A549 treated with CpdA at 1 μM for 4 hours (cell line): Measurements from ENCODE around the gene PITPNM1. TPM values are rescaled to one million over a fixed set of nuclear protein-coding genes. Genes with fewer than 3 reads are reported as not detected.

Experiments
- total RNA-seq: library from RNA; stranded (reverse); fragments of 200-300 nt; extraction: Qiagen RNA extraction; gene quantifications from 5 replicates; pipeline ENCODE4 v1.2.3, GENCODE V29; 2022; ENCODE audit warnings: low read depth

The PITPNM1 gene
- total RNA-seq = 41.1 to 63.5 TPM (median 53.4 TPM) in 5 replicates

GRCh38 chr11:67504950-67505581 lies at the start of gene PITPNM1:
TSS of gene PITPNM1 (minus strand) at chr11:67505363. CDS start at chr11:67504180, 1,183 bp downstream.

GRCh38 chr11:67522844-67523555 lies 17.8 kb upstream of the PITPNM1 start, which contains the start of gene CABP2:
TSS of gene CABP2 (minus strand) at chr11:67523446. CDS start at chr11:67523326, 120 bp downstream.

GRCh38 chr11:67507864-67508485 lies 2.8 kb upstream of the PITPNM1 start, which contains the start of gene CDK2AP2:
TSS of gene CDK2AP2 (minus strand) at chr11:67508162. CDS start at chr11:67508082, 80 bp downstream.

GRCh38 chr11:67482827-67483798 lies 22.1 kb downstream of the PITPNM1 start, which contains the start of gene AIP:
TSS of gene AIP (plus strand) at chr11:67483026. CDS start at chr11:67483159, 133 bp downstream.

GRCh38 chr11:67468759-67469507 lies 36.2 kb downstream of the PITPNM1 start, which contains the start of gene TMEM134:
TSS of gene TMEM134 (minus strand) at chr11:67469251. CDS start at chr11:67469192, 59 bp downstream.

GRCh38 chr11:67455054-67455453 lies 50.1 kb downstream of the PITPNM1 start, which contains the start of gene CABP4:
TSS of gene CABP4 (plus strand) at chr11:67455354. CDS start at chr11:67455424, 70 bp downstream.

GRCh38 chr11:67452141-67452952 lies 52.8 kb downstream of the PITPNM1 start, which contains the start of gene GPR152:
TSS of gene GPR152 (minus strand) at chr11:67452729. CDS start at chr11:67452724, 5 bp downstream.

Other genes starting within 250 kb of the PITPNM1 start
- gene GRK2, start 238.9 kb downstream of the PITPNM1 start, total RNA-seq = 25.9 to 40.4 TPM (median 37.5 TPM) in 5 replicates
- 20.0 to 29.6 TPM (median 25.1 TPM) in 5 replicates for gene ANKRD13D, start 216.1 kb downstream of the PITPNM1 start, total RNA-seq
- 16.1 to 33.6 TPM (median 21.4 TPM) in 5 replicates for gene SSH3, start 201.8 kb downstream of the PITPNM1 start, total RNA-seq
- gene POLD4, start 151.8 kb downstream of the PITPNM1 start, total RNA-seq = 201 to 271 TPM (median 246 TPM) in 5 replicates
- gene CLCF1, start 131.8 kb downstream of the PITPNM1 start, total RNA-seq = 43.7 to 49.7 TPM (median 44.6 TPM) in 5 replicates
- gene RAD9A, start 113.4 kb downstream of the PITPNM1 start, total RNA-seq = 24.4 to 39.1 TPM (median 35.9 TPM) in 5 replicates
- gene PPP1CA, start 103.5 kb downstream of the PITPNM1 start, total RNA-seq = 272 to 298 TPM (median 294 TPM) in 5 replicates
- 0.07 to 0.22 TPM in 2 of 5 replicates, not detected in the others for gene TBC1D10C, start 101.3 kb downstream of the PITPNM1 start, total RNA-seq
- 0.12 to 0.24 TPM (median 0.16 TPM) in 5 replicates for gene CARNS1, start 89.7 kb downstream of the PITPNM1 start, total RNA-seq
- gene RPS6KB2, start 76.9 kb downstream of the PITPNM1 start, total RNA-seq = 38.4 to 52.4 TPM (median 50.5 TPM) in 5 replicates
- gene PTPRCAP, start 67.7 kb downstream of the PITPNM1 start, total RNA-seq = 0.20 to 0.50 TPM (median 0.36 TPM) in 4 of 5 replicates, not detected in the other
- gene CORO1B, start 61.9 kb downstream of the PITPNM1 start, total RNA-seq = 47.7 to 60.2 TPM (median 56.9 TPM) in 5 replicates
- gene GPR152, start 52.6 kb downstream of the PITPNM1 start, total RNA-seq = not detected in 5 replicates
- not detected in 5 replicates for gene CABP4, start 50.0 kb downstream of the PITPNM1 start, total RNA-seq
- gene TMEM134, start 36.1 kb downstream of the PITPNM1 start, total RNA-seq = 42.5 to 61.2 TPM (median 52.1 TPM) in 5 replicates
- gene AIP, start 22.3 kb downstream of the PITPNM1 start, total RNA-seq = 44.1 to 54.3 TPM (median 48.7 TPM) in 5 replicates
- 70.1 to 119 TPM (median 105 TPM) in 5 replicates for gene CDK2AP2, start 2.8 kb upstream of the PITPNM1 start, total RNA-seq
- gene CABP2, start 18.1 kb upstream of the PITPNM1 start, total RNA-seq = not detected in 5 replicates
- gene GSTP1, start 78.4 kb upstream of the PITPNM1 start, total RNA-seq = 1,398 to 1,764 TPM (median 1,658 TPM) in 5 replicates
- gene NDUFV1, start 101.6 kb upstream of the PITPNM1 start, total RNA-seq = 138 to 149 TPM (median 148 TPM) in 5 replicates
- 6.3 to 14.4 TPM (median 12.4 TPM) in 5 replicates for gene NUDT8, start 124.6 kb upstream of the PITPNM1 start, total RNA-seq
- gene TBX10, start 134.4 kb upstream of the PITPNM1 start, total RNA-seq = not detected in 5 replicates
- 1.3 to 2.1 TPM (median 1.3 TPM) in 5 replicates for gene ACY3, start 145.4 kb upstream of the PITPNM1 start, total RNA-seq
- not detected in 5 replicates for gene ALDH3B2, start 169.3 kb upstream of the PITPNM1 start, total RNA-seq